AG20443 (cell line): ENCODE measurements around the gene ZDHHC20.
"Not testable (repeated sequence)": the region's sequence is repeated elsewhere in the genome, so short reads cannot be mapped to it uniquely, and the experiment has no call there.

ENCODE experiments used
- DNase-seq: peaks from one replicate; pipeline ENCODE4 v3.0.0; 2012; ENCODE audit warnings: low spot score, mixed read lengths

The ZDHHC20 gene

DNA sequence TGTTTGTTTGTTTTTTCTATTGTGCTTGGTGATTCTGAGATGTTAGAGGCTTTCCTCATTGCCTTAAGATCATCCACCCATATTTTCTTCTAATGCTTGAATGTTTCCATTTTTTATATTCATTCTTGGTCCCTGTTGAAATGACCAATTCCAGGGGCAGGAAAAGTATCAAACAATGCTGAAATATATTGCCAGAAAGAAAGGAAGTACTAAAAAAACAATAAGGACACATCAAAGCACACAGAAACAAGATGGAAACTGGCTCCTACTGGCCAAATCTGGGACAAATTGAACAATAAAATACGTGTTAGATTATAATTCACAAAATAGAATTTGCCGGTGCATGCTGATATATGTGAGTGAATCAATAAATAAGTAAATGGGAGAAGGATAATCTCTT, 23.9 kb downstream of the ZDHHC20 start:
- DNase-seq: no peak

DNA sequence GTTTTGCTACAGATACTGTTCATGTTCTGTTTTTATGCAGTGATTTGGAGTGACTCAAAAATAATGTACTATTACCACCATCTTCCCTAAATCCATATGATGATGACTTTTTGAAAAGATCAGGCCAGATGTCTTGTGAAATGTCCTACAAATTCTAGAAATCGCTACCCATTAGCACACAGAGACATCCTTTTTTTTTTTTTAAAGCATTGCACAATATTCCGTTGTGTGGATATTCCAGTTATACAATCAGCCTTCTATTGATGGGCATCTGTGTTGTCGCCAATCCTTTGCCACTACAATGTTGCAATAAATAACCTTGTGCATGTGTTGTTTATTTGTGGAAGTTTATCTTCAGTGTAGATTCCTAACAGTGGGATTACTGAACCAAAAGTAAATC, 24.5 kb downstream of the ZDHHC20 start:
- DNase-seq: no peak

DNA sequence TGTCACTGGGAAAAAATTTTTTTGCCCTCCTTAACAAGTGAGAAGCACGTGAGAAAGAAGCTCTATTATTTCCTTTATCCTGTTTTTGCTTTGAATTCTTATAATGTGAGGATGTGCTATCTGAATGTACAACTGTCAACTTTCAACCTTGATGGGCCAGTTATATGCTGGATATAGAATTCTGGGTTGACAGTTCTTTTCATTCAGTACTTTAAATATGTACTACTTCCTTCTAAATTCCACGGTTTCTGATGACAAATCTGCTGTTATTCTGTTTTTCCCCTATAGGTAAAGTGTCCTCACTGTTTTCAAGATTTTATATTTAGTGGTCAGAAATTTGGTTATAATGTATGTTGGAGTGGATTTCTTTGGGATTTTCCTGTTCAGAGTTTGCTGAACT, 29.9 kb downstream of the ZDHHC20 start:
- no peak for DNase-seq

DNA sequence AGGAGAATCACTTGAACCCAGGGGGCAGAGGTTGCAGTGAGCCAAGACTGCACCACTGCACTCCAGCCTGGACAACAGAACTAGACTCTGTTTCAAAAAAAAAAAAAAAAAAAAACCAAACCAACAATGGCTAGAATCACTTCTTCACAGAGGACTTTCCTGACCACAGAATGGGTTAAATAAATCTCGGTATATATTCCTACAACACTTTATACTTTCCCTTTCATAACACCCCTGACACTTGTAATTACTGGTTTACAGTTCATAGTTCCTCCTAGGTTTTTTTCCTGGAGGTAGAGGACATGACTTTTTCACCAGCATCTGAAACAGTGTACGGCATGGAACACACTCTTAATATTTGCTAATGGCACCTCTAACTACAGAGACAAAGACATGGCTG, 31.4 kb downstream of the ZDHHC20 start:
- DNase-seq: no peak

DNA sequence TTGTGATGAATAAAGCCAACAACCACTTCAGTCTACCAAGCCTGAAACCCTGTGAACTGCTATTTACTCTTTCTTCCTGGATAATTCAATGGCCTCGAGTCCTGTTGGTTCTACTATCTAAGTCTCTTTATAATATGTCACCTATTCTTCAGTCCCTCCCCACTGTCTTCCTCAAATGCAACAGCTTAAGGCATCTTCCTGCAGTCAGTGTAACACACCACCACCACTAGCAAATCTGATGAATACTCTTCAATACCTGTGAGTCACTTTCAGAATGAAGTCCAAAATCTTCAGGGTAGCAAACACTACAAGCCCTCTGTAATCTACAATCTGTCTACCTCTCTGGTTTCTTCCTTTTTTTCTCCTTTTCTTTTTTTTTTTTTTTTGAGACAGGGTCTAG, 32.9 kb downstream of the ZDHHC20 start:
- no peak for DNase-seq

DNA sequence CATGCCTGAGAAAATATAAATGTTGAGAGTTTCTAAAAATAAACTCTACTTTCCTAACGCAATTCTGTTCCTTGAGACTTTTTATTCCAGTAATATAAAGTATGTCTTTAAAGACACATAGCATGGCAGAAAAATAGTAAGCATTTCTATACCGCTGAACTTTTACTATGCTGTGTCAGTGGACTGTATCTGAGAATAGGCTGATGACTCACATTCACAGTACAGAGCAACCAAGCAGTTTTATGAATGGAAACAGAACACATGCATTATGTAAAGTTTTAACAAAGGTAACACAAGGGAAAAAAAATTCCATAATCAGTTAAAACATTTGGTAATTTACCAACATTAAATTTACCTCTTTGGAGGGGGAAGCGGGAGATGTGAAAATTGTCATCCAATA, 38.4 kb downstream of the ZDHHC20 start:
- DNase-seq: no peak

DNA sequence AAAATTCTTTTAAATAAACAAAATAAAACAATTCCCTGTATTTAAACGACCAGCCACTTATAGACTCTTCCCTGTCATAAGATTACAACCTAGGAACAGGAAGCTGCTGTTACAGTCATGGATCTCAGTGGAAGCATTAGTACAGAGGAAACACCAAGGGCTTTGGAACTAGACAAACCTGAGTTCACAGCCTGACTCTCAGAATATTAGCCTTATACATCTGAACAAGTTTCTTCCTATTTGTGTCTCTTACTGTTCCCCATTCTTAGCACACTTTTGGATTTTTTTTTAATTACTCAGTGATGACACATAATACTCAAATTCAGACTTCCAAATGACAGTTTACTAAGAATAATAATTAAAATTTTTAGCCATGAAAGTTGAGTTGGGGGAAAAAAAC, 46.1 kb downstream of the ZDHHC20 start:
- no peak for DNase-seq

DNA sequence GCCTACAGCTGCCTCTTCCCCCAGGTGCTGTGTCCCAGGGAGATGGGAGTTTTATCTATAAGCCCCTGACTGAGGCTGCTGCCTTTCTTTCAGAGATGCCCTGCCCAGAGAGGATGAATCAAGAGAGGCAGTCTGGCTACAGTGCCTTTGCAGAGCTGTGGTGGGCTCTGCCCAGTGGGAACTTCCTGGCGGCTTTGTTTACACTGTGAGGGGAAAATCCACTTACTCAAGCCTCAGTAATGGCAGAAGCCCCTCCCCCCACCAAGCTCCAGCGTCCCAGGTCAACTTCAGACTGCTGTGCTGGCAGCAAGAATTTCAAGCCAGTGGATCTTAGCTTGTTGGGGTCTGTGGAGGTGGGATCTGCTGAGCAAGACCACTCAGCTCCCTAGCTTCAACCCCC, 48.6 kb downstream of the ZDHHC20 start:
- not testable (repeated sequence) for DNase-seq

DNA sequence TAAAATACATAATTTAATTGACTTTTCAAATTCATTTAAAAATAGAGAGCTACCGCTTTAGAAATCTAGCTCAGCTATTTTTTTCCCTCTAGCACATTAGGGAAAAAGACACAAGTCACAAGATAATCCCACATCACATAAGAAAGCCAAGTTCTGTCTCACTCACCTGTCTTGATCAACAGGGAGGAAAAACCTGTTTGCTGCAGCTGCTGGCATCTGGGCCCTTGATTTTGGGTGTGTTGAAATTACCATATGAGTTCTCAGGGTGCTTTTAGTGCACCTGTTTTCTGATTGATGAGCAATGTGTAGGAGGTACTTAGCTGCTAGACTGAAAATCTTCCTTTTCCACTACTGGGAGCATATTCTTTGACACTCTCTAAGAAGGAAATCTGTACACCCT, 53.8 kb downstream of the ZDHHC20 start:
- DNase-seq: no peak

DNA sequence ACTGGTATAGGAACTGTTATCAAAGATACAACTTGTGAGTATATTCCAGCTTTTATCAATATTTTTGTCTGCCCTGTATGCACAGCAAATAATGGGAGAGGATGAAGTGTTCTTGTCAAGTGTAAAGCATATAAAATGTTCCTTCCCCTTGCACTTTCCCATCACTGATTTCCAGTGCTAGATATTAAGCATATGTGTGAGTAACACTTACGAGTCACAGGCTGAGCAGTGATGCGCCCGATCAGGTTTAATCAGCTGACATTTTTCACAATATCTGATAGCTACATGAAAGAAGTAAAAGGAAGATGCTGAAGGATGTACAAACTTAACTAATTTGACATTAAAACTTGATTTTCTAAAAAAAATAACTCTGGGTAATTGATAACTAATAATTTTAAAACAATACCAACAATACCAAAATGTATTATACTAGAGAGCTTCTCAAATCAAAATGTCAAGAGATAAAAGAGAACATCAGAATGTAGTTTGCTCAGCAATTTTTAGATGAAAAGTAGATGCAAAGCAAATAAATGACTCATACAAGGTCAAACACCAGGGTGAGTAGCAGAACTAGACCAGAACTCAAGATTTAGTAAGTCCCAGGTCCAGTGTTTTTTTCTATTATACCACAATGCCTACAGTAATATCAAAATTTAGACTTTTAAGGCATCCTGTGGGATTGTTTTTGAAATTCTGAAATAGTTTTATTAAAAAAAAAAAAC, 56.4 kb downstream of the ZDHHC20 start:
- DNase-seq: peak; percentile 18

DNA sequence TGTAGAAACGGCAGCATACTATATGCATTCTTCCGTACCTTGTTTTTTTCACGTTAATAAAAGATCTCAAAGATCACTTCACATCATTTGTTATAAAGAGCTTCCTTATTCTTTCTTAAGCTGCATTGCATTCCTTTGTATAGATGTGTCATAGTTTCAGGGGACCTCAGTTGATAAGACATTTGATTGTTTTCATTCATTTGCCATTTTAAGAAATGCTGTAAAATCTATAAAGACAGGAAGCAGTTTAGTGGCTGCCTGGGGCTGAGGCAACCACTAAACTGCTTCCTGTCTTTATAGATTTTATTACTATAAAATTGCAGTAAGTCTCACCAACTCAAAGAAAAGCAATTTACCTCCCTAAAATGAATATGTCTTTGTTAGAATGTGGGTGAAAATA, 59.4 kb downstream of the ZDHHC20 start:
- DNase-seq: no peak

DNA sequence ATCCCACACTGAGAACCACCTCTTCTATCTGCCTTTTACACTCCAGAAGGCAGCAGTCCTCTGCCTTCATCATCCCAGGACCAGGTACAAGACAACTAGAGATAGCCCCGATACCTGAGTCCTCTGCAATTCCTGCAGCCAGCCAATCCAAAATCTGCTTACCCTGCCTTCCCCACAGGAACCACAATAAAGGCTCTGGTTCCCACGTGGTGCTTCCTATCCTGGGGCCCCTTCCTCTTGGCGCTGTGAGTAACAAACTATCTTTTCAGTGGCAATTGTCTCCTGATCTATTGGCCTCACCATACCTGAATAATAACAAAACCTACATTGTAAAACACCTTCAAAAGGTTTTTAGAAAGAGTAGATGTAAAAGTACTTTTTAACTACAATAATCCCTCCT, 63.1 kb downstream of the ZDHHC20 start:
- DNase-seq: no peak

DNA sequence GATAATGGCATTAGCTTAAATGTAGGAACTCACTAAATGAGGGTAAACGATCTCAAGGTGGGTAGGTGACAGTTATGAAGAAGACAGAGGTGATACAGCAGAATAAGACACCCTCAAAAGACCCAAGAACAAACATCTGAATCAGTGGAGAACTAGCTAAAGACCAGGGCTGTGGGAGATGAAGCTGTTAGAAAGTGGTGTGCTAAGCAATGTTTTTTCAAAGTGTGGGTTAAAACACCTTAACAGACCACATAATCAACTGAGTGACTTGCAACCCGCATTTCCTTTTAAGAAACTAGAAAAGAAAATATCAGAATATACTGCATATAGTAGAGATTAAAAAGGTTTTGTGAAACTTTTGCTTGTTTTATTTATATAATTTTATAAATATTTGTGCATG, 70.0 kb downstream of the ZDHHC20 start:
- no peak for DNase-seq

DNA sequence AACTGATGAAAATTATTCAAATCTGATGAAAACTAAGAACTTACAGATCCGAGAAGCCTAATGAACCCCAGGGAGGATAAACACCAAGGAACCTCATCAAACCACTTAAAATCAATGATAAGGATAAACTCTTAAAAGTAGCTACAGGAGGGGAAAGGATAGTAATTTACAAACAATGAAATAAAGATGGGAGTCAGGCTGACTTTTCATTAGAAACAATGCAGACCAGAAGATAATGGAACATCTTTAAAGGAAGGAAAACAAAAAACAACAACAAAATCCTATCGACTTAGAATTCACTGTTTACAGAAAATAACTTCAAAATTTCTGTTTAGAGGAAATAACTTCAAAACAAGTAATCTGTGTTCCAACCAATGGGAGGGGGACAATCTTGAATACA, 73.4 kb downstream of the ZDHHC20 start:
- no peak for DNase-seq

DNA sequence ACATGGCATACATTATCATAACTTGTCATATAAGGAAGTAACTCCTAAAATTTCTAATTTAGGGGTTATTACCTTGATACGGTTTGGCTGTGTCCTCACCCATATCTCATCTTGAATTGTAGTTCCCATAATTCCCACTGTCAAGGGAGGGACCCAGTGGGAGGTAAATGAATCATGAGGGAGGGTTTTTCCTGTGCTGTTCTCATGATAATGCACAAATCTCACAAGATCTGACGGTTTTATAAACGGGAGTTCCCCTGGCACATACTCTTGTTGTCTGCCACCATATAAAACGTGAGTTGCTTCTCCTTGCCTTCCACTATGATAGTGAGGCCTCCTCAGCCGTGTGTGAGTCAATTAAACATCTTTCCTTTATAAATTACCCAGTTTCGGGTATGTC, 76.0 kb downstream of the ZDHHC20 start:
- no peak for DNase-seq

DNA sequence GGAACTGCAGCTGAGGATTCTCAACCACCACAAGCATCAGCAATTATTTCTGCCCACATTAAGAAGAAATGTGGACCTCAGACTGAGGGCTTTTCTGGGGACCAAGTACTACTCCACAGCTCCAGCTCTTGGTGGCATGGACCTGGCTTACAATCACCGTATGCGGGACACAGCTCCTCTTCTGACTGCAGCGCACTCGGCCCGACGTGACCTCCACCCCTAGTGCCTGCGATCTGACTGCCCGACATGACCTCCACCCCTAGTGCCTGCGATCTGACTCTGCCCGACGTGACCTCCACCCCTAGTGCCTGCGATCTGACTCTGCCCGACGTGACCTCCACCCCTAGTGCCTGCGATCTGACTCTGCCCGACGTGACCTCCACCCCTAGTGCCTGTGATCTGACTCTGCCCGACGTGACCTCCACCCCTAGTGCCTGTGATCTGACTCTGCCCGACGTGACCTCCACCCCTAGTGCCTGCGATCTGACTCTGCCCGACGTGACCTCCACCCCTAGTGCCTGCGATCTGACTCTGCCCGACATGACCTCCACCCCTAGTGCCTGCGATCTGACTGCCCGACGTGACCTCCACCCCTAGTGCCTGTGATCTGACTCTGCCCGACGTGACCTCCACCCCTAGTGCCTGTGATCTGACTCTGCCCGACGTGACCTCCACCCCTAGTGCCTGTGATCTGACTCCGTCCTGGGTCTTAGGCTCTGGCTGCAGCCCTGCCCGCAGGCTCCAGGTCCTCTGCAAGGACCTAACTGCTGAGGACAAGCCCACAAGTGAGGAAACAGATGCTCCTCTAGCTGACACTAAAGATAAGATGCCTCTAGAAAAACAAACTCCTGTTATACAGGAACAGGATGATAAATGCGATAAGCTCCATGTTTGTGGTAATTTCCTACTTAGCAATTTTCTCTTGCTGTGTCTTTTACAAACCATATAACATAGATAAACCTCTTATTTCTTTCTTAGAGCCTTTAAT, 81.8 kb downstream of the ZDHHC20 start:
- not testable (repeated sequence) for DNase-seq

DNA sequence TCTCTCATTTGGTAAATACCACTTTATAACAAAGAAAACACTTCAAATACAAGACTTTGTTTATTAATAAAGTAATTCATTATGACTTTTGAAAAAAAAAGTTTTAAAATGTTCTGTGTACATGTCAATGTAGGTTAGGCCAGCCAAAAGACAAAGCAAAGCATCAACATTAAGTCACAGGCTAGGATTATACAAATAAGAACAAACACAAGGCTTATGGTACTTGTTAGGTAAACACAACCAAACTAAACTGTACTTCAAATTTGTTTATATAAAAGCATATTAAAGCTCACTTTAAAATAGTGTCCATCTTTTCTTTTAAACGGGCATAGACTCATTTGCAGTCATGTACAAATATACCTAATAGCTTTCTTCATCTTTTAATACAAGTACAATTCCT, 86.6 kb downstream of the ZDHHC20 start:
- no peak for DNase-seq

DNA sequence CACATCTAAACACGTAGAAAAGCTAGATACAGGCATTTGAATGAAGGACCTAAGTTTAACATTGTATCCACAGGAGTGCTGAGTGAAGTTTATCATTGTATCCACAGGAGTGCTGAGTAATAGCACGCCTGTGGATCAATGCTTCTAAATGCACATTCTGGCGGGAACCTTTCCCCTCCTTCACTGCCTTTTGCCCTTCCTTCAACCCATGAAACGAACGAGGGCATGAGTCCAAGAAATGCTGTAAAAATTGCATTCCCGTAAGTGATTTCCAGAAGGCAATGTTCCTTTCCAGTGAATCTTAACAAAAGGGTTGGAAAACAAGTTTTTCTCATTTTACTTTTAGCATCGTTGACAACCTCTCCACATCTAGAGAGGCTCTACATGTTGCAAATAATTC, 88.1 kb downstream of the ZDHHC20 start:
- no peak for DNase-seq

DNA sequence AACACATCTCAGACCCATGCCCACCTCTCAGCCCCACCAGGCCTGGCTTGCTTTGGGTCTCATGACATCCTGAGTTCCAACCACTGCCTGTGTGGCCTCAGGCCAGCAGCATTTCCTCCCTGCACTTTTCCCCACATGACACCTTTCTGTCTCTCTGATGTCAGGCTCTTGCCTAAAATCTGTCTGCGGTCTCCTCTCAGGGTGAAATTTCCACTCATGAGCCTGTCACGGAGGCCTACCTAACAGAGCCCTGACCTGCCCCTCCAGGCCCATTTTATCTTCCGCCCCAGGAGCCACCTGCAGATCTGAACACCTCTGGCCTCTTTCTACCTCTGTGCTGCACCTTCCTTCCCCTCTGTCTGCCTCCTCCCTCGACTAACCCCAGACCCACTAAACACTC, 93.5 kb downstream of the ZDHHC20 start:
- no peak for DNase-seq

DNA sequence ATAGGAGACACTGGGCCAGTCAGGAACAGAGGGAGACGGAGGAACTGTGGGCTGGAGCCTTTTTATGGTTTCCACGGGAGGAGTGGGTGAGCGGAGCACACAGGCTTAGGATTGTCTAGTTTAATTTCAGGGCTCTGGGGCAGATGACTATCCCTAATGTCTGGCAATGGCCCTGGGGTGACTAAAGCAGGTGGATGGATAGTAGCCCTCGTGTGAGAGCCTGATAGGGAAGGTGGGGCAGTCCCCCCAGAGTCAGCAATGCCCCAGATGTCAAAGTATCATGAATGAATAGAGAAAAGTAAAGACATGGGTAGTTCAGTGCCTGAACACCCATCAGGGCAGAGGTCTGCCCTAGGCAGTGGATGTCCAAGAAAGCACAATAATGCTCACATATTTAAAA, 94.2 kb downstream of the ZDHHC20 start:
- DNase-seq: no peak

DNA sequence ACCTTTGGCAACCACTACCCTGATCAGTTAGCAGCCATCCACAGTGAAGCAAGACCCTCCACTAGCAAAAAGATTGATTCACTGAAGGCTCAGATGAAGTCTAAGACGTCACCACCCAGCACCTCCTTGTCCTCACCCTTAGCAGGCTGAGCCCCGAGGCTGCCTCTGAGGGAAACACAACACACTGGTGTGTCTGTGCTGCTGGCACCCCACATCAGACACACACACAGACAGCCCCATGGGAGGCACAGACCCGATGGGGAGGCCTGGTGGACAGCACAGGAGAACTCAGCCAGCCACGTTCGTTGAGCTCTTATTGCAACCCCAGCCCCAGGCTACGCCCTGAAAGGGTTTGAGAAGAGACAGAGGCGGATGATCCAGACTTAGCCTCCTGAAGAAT, 94.7 kb downstream of the ZDHHC20 start:
- no peak for DNase-seq

DNA sequence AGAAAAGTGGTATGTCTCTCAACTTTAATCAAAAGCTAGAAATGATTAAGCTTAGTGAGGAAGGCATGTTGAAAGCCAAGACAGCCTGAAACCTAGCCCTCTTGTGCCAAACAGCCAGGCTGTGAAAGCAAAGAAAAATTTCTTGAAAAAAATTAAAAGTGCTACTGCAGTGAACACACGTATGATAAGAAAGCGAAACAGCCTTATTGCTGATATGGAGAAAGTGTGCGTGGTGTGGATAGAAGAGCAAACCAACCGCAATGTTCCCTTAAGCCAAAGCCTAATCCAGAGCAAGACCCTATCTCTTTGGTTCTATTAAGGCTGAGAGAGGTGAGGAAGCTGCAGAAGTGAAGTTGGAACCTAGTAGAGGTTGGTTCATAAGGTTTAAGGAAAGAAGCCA, 96.4 kb downstream of the ZDHHC20 start:
- no peak for DNase-seq

DNA sequence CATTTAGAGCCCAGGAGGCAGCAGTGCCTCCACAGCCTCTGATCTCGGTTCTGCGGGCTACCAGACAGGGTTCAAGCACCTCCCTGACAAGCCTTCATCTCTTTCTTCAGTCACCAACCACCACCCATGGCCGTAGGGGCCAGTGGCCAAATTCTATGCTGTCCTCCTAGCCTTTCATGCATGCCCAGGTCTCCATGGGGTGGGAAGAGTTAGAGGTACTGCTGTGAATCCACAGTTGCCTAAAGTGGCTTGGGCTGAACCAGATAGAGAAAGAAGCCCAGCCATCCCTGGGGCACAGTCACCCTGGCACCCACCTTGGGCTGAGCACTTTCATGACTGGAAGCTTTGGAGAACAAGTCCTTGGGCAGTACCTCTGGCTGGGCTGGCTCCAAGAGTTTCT, 97.4 kb downstream of the ZDHHC20 start:
- DNase-seq: no peak
